LNCAP (cell line): ENCODE data around the gene BRI3.

Experiments used
- CTCF ChIP-seq: fragments of 450-650 bp; IDR thresholded peaks from 2 replicates; pipeline ENCODE4 v1.5.1; 2017; ENCODE audit warnings: mild to moderate bottlenecking

The BRI3 gene

DNA sequence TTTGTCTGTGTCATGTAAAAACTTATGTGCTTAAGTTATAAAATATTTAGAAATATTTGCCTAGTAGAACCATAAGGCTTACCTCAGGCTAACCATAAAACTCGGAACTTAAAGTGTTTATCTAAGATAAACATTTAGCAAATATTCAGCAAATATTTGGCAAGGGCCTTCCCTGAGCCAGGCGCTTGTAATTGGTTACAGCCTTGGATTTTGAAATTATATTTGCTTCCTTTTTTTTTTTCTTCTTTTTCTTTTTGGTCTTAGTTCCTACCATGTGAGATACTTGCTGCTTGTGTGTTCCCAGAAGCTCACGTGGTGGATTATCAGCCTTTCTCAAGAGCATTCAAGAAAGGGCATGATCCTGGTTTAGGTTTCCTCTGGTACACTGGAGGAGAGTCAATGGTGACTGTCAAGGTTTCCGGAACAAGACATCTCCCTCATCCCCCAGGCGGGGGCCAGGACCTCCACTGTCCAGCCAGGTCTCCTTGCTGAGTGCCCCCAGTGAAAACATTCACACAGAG is 5.2 kb upstream of the BRI3 start:
- TF ChIP-seq CTCF: no peak

- TF ChIP-seq CTCF: no peak
Observed at GRCh38 chr7:98278408-98278807, 3.1 kb upstream of the BRI3 start.

DNA sequence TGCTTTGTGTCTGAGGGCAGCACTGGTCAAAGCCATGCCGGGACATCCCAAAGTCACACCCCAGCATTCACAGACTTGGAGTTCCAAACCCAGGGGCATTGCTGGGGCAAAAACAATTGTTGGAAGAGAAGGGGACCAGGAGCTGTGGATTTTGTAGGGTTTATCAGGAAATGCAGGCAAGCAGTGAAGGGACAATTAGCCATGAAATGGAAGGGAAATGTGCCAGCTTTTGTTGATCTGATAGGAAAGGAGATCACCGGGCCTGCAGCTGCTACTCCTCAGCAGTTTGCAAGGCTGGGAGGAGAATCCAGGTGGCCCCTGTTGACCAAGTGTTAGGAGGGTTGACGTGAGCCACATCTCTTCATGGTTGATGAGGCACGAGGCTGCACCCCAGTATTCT is 2.5 kb upstream of the BRI3 start:
- no peak for TF ChIP-seq CTCF

DNA sequence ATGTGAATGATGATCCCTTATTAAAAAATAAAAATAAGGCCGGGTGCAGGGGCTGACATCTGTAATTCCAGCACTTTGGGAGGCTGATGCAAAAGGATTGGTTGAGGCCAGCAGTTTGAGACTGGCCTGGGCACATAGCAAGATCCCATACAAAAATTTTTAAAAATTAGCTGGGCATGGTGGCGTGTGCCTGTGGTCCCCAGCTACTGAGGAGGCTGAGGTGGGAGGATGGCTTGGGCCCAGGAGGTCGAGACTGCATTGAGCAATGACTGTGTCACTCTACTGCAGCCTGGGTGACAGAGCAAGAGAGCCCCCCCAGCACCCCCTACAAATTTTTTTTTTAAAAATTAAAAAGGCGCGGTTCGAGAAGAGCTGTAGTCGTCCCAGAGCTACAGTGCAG is 1.2 kb upstream of the BRI3 start:
- TF ChIP-seq CTCF: no peak

DNA sequence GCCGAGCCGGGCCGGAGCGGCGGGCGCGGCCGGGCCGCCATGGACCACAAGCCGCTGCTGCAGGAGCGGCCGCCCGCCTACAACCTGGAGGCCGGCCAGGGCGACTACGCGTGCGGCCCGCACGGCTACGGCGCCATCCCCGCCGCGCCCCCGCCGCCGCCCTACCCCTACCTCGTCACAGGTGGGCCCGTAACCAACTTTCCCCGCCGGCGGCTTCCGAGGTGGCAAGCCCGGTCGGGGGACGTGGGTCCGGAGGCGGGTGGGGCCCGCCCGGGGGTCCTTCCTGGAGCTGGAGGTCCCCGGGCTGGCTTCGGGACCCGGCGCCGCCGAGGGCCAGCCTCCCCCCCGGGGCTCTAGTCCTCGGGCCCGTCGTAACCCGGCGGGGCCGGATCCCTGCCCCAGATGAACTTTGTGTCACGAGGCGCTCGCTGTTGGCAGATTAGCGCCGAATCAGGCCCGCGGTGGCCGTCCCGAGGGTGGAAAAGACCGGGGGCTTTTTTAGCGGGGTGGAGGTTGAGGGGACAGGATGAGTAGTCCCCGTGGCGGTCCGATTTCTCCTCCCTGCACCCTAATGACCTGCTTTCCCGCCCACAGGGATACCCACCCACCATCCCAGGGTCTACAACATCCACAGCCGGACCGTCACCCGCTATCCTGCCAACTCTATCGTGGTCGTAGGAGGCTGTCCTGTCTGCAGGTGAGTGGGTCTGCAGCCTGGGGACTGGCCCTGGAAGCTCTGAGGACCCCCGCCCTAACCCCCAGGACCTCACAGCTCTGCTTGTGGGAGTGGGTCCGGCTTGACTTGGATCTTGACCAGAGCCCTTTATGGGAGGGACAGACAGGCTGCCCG is 496 bp downstream of the BRI3 start:
- no peak for TF ChIP-seq CTCF

- TF ChIP-seq CTCF: no peak
Observed at GRCh38 chr7:98282703-98283102, 1.2 kb downstream of the BRI3 start.

DNA sequence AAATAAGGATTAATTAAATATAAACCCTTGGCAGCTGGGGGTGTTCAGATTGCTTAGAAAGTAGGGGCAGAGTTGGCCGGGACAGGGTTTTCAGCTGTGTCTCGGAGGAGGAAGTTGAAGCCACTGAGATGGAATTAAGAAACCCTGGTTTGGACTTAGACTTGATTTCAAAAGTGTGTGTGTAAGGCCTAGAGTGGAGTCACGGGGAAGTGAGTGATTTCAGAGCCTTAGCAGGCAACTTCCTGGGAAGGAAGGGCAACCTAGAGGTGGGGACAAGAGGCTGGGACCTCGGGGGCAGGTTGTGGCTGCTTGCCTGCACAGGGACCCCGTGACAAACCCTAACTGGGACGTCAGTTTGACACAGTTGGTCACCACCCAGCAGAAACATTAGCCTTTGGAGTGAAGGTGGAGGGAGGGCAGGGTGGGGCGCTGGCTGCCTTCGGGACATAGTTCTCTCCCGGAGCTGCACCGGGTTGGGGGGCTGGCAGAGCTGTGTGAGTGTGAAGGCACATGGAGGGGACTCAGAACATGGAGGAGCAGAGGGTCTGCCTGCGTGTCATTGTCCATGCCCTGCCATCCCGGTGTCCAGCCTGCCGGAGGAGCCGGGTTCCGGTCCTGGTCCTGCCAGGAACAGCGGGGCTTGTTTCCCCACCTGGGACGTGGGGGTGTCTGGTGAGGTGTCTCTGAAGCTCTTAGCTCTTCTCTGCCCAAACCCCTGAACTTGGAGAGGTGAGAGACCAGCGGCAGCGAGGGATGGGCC is 1.8 kb downstream of the BRI3 start:
- no peak for TF ChIP-seq CTCF
